ENCODE results near the gene NAALADL2.

GRCh38 chr3:174986685-174987084 is 127.6 kb downstream of the NAALADL2 start:
- TF ChIP-seq EZH2phosphoT487 (IDR thresholded peaks at IDR 0.05; ENCODE audit: borderline replicate concordance, low read length): no peak
- TF ChIP-seq CTCF (conservative IDR thresholded peaks at IDR 0.05; ENCODE audit: low read depth, low read length): no peak
- TF ChIP-seq EZH2 (IDR thresholded peaks at IDR 0.05; ENCODE audit: low read length, unreplicated experiment): no peak
